GM23248 (cell line): ENCODE results near the gene QSOX1. TPM values are rescaled to one million over a fixed set of nuclear protein-coding genes. Genes with fewer than 3 reads are reported as not detected.
A peak's percentile ranks its signal among the peaks of the same experiment; 100 is the strongest.

Experiments
- DNase-seq: peaks from one replicate; pipeline ENCODE4 v3.0.0-alpha.2; 2015
- H2AFZ ChIP-seq: fragments of 200-600 bp; sonication (generic); 2 replicates; pipeline ENCODE4 v1.6.1; 2016; ENCODE audit warnings: antibody characterized with exemption
- H3F3A ChIP-seq: fragments of 200-600 bp; sonication (generic); 2 replicates; pipeline ENCODE4 v1.6.1; 2016; ENCODE audit warnings: mild to moderate bottlenecking, antibody characterized with exemption, mixed run types; ENCODE audit not compliant: insufficient read depth
- H3K27ac ChIP-seq: fragments of 200-600 bp; sonication (generic); 2 replicates; pipeline ENCODE4 v1.5.1; 2016; ENCODE audit warnings: mild to moderate bottlenecking
- H3K27me3 ChIP-seq: fragments of 200-600 bp; sonication (generic); replicated peaks from 2 replicates; pipeline ENCODE4 v1.6.1; 2016; ENCODE audit warnings: mild to moderate bottlenecking; ENCODE audit not compliant: insufficient read depth
- H3K36me3 ChIP-seq: fragments of 200-600 bp; sonication (generic); 2 replicates; pipeline ENCODE4 v1.6.1; 2016; ENCODE audit warnings: low read depth, mild to moderate bottlenecking
- H3K4me1 ChIP-seq: fragments of 200-600 bp; sonication (generic); 2 replicates; pipeline ENCODE4 v1.6.1; 2016; ENCODE audit warnings: mild to moderate bottlenecking; ENCODE audit not compliant: insufficient read depth
- H3K4me2 ChIP-seq: fragments of 200-600 bp; sonication (generic); one replicate; pipeline ENCODE4 v1.6.1; 2016; ENCODE audit warnings: mild to moderate bottlenecking; ENCODE audit not compliant: unreplicated experiment
- H3K4me3 ChIP-seq: fragments of 200-600 bp; sonication (generic); 2 replicates; pipeline ENCODE4 v1.5.1; 2016; ENCODE audit warnings: mild to moderate bottlenecking
- H3K79me2 ChIP-seq: fragments of 200-600 bp; sonication (generic); 2 replicates; pipeline ENCODE4 v1.6.1; 2016; ENCODE audit warnings: mild to moderate bottlenecking; ENCODE audit not compliant: insufficient read depth
- H3K9ac ChIP-seq: fragments of 200-600 bp; sonication (generic); 2 replicates; pipeline ENCODE4 v1.6.1; 2016; ENCODE audit warnings: mild to moderate bottlenecking
- H3K9me2 ChIP-seq: fragments of 200-600 bp; sonication (generic); 2 replicates; pipeline ENCODE4 v1.6.1; 2016; ENCODE audit warnings: mixed run types, mild to moderate bottlenecking, moderate library complexity; ENCODE audit not compliant: insufficient read depth
- H3K9me3 ChIP-seq: fragments of 200-600 bp; sonication (generic); one replicate; pipeline ENCODE4 v1.6.1; 2017; ENCODE audit warnings: low read depth
- H4K20me1 ChIP-seq: fragments of 200-600 bp; sonication (generic); 2 replicates; pipeline ENCODE4 v1.6.0; 2016; ENCODE audit not compliant: insufficient read depth
- EZH2 ChIP-seq: fragments of 200-600 bp; sonication (generic); IDR thresholded peaks from 2 replicates; pipeline ENCODE4 v1.6.1; 2018; ENCODE audit warnings: antibody characterized with exemption, mild to moderate bottlenecking; ENCODE audit not compliant: insufficient read depth, poor library complexity, severe bottlenecking
- EZH2phosphoT487 ChIP-seq: fragments of 200-600 bp; sonication (generic); IDR thresholded peaks from 2 replicates; pipeline ENCODE4 v1.6.1; 2018; ENCODE audit warnings: antibody characterized with exemption, moderate library complexity, mild to moderate bottlenecking, low read depth; ENCODE audit not compliant: insufficient read depth
- WGBS, 2 experiments: methylation state at CpG; one replicate each; pipeline ENCODE4 v1.1.6; 2015 to 2017; ENCODE audit warnings: low lambda C conversion rate in 2 of 2, low coverage in 1 of 2; ENCODE audit errors: missing lambda C conversion rate in 2 of 2; 5-methylcytosine and 5-hydroxymethylcytosine counted together
- in situ Hi-C: fragments of 300-500 bp; cut with MboI; formaldehyde crosslinking; loops from 2 replicates; pipeline ENCODE4 v1.15.0; 2020
- polyA plus RNA-seq: library from polyadenylated mRNA; unstranded; fragments of >200 nt; fragmentation: Nextera tagmentation; extraction: Ambion mirVana; gene quantifications from 2 replicates; pipeline ENCODE4 v1.2.1, GENCODE V29; 2016
- total RNA-seq: library from RNA; depleted of rRNA; stranded (reverse); fragments of >200 nt; shearing (Covaris generic); gene quantifications from 2 replicates; pipeline ENCODE4 v1.2.3, GENCODE V29; 2014

The QSOX1 gene
- total and polyA plus RNA-seq, 2 experiments from 2014 or later, result 270 to 519 TPM

DNA sequence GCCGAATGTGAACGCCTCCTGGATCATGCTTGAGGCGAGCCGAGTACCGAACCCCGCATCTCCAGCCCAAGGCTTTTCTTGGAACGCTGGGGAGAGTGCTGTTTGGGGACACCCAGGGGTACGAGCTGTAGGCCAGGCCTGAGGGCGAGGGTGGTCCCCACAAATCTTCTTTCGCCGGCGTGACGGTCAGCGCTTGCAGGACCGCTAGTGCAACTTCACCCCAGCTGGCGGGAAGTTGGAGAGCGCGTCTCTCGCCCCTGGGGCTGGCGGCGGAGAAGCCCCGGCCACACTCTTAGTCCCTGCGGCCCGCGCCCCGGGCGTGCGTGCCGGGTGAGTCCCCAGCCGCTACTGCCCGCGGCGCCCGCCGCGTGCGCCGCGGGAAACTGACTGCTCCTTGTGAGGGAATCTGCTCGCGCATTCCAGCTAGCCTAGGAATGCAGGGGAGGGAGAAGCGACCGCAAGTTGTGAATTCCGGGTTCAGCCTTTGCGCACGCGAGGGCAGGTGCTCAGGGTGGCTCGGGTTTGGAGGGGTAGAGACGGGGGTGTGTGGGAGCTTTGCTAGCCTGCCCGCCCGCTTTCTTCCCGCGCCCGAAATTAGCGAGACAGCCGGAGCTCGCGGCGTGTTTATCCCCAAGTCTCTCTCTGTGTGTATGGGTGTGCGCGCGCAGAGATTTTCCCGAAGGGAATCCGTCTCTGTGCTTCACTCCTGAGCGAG, 76.3 kb downstream of the QSOX1 start:
- no peak overlapping the region for H3K27ac ChIP-seq
- no peaks in the 10 kb centered on the region for H3K4me1 ChIP-seq
- H3K36me3 ChIP-seq, result no peaks in the 10 kb centered on the region
- peak overlapping the region; percentile 63 for H3K4me3 ChIP-seq
- H3K27me3 ChIP-seq, result peaks cover 86% of the 10 kb centered on the region
- H3K9me2 ChIP-seq, result no peaks in the 10 kb centered on the region
- 1% methylated on average over 54 to 58 of the region's 65 CpGs for WGBS, 2 experiments
- in situ Hi-C loops, result no loop called here
- TF ChIP-seq EZH2, result no peak
- TF ChIP-seq EZH2phosphoT487, result 0 out of 2 replicates have a peak, but pooled peaks have one; percentile 21
- H4K20me1 ChIP-seq, result no peaks in the 10 kb centered on the region
- no peaks in the 10 kb centered on the region for H3K9me3 ChIP-seq
- no peaks in the 10 kb centered on the region for H3K79me2 ChIP-seq
- H3F3A ChIP-seq, result 0 out of 2 replicates have a peak, but pooled peaks cover 9% of the 10 kb centered on the region
- DNase-seq, result peak; percentile 55
- H3K4me2 ChIP-seq, result peak overlapping the region; percentile 80
- peak overlapping the region; percentile 69 for H2AFZ ChIP-seq
- no peak overlapping the region for H3K9ac ChIP-seq

DNA sequence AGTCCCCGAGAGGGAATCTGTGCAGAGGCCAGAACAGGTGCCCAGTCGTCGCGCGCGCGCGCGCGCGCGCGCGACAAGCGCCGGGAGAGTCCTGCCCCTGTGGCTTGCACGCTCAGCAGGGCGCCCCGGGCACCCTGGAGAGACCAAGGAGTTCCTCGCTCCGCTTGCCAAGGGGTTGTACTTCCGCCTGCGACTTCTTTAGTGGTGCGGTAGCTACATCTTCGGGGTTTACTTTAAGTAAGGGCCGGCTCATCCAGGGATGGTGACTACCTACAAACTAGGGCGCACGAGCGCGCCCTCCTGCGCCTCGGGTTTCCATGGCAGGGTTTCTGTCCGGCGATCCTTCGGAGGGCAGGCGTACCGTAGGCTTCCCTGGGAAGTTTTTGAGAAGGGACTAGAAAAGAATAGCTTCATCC, 76.8 kb downstream of the QSOX1 start:
- TF ChIP-seq EZH2phosphoT487 (no peak), EZH2 (no peak)
- in situ Hi-C loops, result no loop called here
- Histone ChIP-seq H3K27me3 (peaks cover 87% of the 10 kb centered on the region), H3K4me3 (peak overlapping the region; percentile 63), H3K36me3 (no peaks in the 10 kb centered on the region), H3K4me1 (no peaks in the 10 kb centered on the region), H4K20me1 (no peaks in the 10 kb centered on the region), H3K9me3 (no peaks in the 10 kb centered on the region), H3K79me2 (no peaks in the 10 kb centered on the region), H3K27ac (no peak overlapping the region), H3K4me2 (peak overlapping the region; percentile 80), H3K9ac (no peak overlapping the region), H3K9me2 (no peaks in the 10 kb centered on the region), H3F3A (0 out of 2 replicates have a peak, but pooled peaks cover 9% of the 10 kb centered on the region), H2AFZ (peak overlapping the region; percentile 69)
- peak; percentile 55 for DNase-seq
- WGBS, 2 experiments, result 2 to 3% methylated on average over 35 to 37 of the region's 37 CpGs

DNA sequence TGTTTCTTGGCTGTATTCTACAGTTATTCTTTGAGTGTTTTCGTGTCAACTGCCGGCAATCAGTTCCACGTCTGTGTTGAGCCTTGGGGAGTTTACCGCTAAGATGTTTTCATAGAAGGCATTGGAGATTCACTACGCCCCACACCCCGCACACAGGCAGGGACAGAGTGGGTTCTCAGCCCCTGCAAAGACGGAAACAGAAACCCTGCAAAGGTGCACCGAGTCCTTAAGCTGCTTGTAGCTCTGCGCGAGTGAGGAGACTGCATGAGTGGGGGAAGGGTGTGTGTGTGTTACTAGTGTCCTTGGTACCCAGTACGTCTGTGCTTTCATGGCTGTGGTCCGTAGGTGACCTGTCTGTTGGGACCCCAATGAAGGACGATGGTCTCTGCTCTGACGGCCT, 77.3 kb downstream of the QSOX1 start:
- H3K4me1 ChIP-seq, result no peaks in the 10 kb centered on the region
- H2AFZ ChIP-seq, result no peak overlapping the region; the same call in 1 of the 2 replicates
- H3K36me3 ChIP-seq, result no peaks in the 10 kb centered on the region
- no peaks in the 10 kb centered on the region for H3K9me3 ChIP-seq
- no peaks in the 10 kb centered on the region for H4K20me1 ChIP-seq
- H3K79me2 ChIP-seq, result no peaks in the 10 kb centered on the region
- H3K9me2 ChIP-seq, result no peaks in the 10 kb centered on the region
- no peak overlapping the region for H3K9ac ChIP-seq
- no peak for DNase-seq
- in situ Hi-C loops, result no loop called here
- 0 out of 2 replicates have a peak, but pooled peaks cover 9% of the 10 kb centered on the region for H3F3A ChIP-seq
- H3K27me3 ChIP-seq, result peaks cover 90% of the 10 kb centered on the region
- no peak overlapping the region for H3K4me3 ChIP-seq
- no peak for TF ChIP-seq EZH2
- no peak for TF ChIP-seq EZH2phosphoT487
- H3K4me2 ChIP-seq, result no peak overlapping the region
- 7 to 10% methylated on average over 14 of the region's 14 CpGs for WGBS, 2 experiments
- H3K27ac ChIP-seq, result no peak overlapping the region

DNA sequence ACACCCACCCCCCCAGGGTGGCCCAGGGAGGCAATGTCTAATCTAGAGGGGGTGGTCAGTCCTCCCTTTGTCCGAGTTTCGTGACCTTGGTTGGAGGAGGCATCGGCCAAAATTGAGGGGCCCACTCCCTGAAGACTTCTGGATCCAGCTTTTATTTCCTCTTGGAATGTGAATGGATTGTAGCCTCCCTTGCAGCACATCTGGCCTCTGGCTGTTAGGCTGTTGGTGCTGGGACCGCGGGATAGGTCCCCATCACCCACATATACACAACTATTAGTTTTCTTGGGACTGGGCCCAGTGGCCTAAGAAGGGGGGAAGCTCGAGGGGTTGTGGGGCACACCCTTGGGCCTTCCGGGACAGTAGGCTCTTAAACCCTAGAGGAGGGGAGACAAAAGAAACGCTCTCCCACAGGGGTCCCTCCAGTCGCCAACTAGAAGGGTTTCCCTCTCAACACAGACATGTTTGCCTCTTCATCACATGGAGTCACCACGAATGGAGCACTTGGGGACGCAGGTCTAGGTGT, 77.9 kb downstream of the QSOX1 start:
- Histone ChIP-seq H3K79me2 (no peaks in the 10 kb centered on the region), H3K27me3 (peaks cover 90% of the 10 kb centered on the region), H3K9me3 (no peaks in the 10 kb centered on the region), H3K36me3 (no peaks in the 10 kb centered on the region), H3F3A (0 out of 2 replicates have a peak, but pooled peaks cover 6% of the 10 kb centered on the region), H3K4me3 (no peak overlapping the region), H3K9ac (no peak overlapping the region), H3K9me2 (no peaks in the 10 kb centered on the region), H4K20me1 (no peaks in the 10 kb centered on the region), H3K4me1 (no peaks in the 10 kb centered on the region), H3K4me2 (no peak overlapping the region), H2AFZ (no peak overlapping the region), H3K27ac (no peak overlapping the region)
- TF ChIP-seq EZH2, result no peak
- TF ChIP-seq EZH2phosphoT487, result no peak
- in situ Hi-C loops, result no loop called here
- DNase-seq, result no peak
- 10 to 12% methylated on average over 11 of the region's 11 CpGs for WGBS, 2 experiments
